ENCODE measurements around the gene RBM28. TPM values are rescaled to one million over a fixed set of nuclear protein-coding genes. Genes with fewer than 3 reads are reported as not detected.

RBM28 gene
- total and polyA plus RNA-seq, 10 of the 15 experiments (the other 5 are each of a cell fraction or from before 2014, with no cell fraction given) = 14.3 to 50.4 (median 32.8) TPM

DNA sequence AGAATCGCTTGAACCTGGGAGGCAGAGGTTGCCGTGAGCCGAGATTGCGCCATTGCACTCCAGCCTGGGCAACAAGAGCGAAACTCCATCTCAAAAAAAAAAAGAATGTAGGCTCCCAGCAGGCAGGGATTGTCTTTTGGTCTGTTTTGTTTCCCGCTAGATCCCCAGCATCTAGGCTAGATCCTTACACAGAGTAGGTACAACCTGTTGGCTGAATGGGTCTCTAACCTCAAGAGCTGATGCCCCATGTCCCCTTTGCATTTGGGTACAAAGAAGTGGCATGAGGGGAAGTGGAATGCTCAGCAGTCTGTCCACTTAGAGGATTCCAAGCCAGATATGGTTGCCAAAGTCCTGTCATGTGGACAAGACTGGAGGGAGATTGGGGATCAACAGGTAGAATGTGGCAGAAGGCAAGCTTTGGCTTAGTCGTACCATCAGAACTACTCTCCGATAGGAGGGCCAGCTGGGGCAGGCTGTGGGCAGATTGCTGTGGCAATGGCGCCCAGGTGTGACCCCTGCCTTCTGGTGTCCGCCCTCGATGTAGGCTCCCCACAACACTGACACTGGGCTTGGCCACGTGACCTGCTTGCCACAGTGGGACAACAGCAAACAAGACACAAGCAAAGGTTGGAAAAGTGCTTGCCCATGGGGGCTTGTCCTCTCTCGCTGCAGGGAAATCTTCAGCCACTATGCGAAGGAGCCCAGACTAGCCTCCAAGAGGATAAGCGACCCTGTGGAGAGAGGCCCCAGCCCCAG is 81.3 kb downstream of the RBM28 start:
- POLR2A ChIA-PET = interaction anchor here (0.6 kb wide), 1 partner anchor 171 kb away, joined by 3 read pairs; no protein-coding TSS in a partner anchor
- no peak for DNase-seq (ENCODE audit: low read depth, low spot score)
- SMC1A ChIA-PET (ENCODE audit: uncharacterized antibody, unreplicated experiment) = interaction anchor here (1.0 kb wide), 1 partner anchor 18 kb away, joined by 3 read pairs; no protein-coding TSS in a partner anchor
- no peak for TF ChIP-seq CREM (IDR thresholded peaks at IDR 0.05; ENCODE audit: low read depth)
- TF ChIP-seq MYC (IDR thresholded peaks at IDR 0.05; ENCODE audit: insufficient read depth, insufficient read length, insufficient replicate concordance, low read length, severe bottlenecking) = no peak
- no peak for TF ChIP-seq PML (IDR thresholded peaks at IDR 0.05; ENCODE audit: low read length)
- no peak for TF ChIP-seq SUPT20H (IDR thresholded peaks at IDR 0.05; ENCODE audit: borderline replicate concordance, control insufficient read depth, low read depth, low read length)
- TF ChIP-seq IKZF1 (conservative IDR thresholded peaks at IDR 0.05) = no peak
- TF ChIP-seq MXI1 (IDR thresholded peaks at IDR 0.05; ENCODE audit: low read depth, low read length) = no peak
- TF ChIP-seq, protein P1, sequence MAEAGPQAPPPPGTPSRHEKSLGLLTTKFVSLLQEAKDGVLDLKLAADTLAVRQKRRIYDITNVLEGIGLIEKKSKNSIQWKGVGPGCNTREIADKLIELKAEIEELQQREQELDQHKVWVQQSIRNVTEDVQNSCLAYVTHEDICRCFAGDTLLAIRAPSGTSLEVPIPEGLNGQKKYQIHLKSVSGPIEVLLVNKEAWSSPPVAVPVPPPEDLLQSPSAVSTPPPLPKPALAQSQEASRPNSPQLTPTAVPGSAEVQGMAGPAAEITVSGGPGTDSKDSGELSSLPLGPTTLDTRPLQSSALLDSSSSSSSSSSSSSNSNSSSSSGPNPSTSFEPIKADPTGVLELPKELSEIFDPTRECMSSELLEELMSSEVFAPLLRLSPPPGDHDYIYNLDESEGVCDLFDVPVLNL (IDR thresholded peaks at IDR 0.05; ENCODE audit: low read depth, low read length) = no peak
- no peak for TF ChIP-seq POLR2AphosphoS2 (IDR thresholded peaks at IDR 0.05; ENCODE audit: low read depth, low read length)
- no peak for TF ChIP-seq POLR2A (IDR thresholded peaks at IDR 0.05; ENCODE audit: low read depth, low read length)
- TF ChIP-seq, protein P2, sequence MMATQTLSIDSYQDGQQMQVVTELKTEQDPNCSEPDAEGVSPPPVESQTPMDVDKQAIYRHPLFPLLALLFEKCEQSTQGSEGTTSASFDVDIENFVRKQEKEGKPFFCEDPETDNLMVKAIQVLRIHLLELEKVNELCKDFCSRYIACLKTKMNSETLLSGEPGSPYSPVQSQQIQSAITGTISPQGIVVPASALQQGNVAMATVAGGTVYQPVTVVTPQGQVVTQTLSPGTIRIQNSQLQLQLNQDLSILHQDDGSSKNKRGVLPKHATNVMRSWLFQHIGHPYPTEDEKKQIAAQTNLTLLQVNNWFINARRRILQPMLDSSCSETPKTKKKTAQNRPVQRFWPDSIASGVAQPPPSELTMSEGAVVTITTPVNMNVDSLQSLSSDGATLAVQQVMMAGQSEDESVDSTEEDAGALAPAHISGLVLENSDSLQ (IDR thresholded peaks at IDR 0.05) = no peak
- no peak for TF ChIP-seq SMC3 (IDR thresholded peaks at IDR 0.05; ENCODE audit: borderline replicate concordance, low read length)
- TF ChIP-seq RBBP5 (conservative IDR thresholded peaks at IDR 0.05) = no peak
- TF ChIP-seq NRF1 (conservative IDR thresholded peaks at IDR 0.05; ENCODE audit: low read depth, low read length) = no peak
- TF ChIP-seq, protein P3, sequence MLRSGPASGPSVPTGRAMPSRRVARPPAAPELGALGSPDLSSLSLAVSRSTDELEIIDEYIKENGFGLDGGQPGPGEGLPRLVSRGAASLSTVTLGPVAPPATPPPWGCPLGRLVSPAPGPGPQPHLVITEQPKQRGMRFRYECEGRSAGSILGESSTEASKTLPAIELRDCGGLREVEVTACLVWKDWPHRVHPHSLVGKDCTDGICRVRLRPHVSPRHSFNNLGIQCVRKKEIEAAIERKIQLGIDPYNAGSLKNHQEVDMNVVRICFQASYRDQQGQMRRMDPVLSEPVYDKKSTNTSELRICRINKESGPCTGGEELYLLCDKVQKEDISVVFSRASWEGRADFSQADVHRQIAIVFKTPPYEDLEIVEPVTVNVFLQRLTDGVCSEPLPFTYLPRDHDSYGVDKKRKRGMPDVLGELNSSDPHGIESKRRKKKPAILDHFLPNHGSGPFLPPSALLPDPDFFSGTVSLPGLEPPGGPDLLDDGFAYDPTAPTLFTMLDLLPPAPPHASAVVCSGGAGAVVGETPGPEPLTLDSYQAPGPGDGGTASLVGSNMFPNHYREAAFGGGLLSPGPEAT (IDR thresholded peaks at IDR 0.05; ENCODE audit: low read depth) = no peak
- TF ChIP-seq ATF7 (IDR thresholded peaks at IDR 0.05; ENCODE audit: low read depth) = no peak
- no peak for TF ChIP-seq ZSCAN29 (IDR thresholded peaks at IDR 0.05)
- TF ChIP-seq GATAD2B (conservative IDR thresholded peaks at IDR 0.05; ENCODE audit: low read depth) = no peak
- TF ChIP-seq ASH2L (IDR thresholded peaks at IDR 0.05; ENCODE audit: borderline replicate concordance, low read depth) = no peak
- no peaks in the 10 kb centered on the region for H3K36me3 ChIP-seq (ENCODE audit: control insufficient read depth in 2 of 2, insufficient read depth in 2 of 2, low read length in 1 of 2)
- no peaks in the 10 kb centered on the region for H4K20me1 ChIP-seq (ENCODE audit: control insufficient read depth, insufficient read depth)
- BruUV-seq (replicated peaks) = no TSS peak
- no peaks in the 10 kb centered on the region for H3K9me3 ChIP-seq (replicated peaks; ENCODE audit: control insufficient read depth, insufficient read depth, low read length)
- ATAC-seq = no peak
- no peaks in the 10 kb centered on the region for H3K4me1 ChIP-seq (ENCODE audit: control insufficient read depth, insufficient read depth, low read length)
- H3K4me3 ChIP-seq = no peak overlapping the region
- no peak overlapping the region for H3K27ac ChIP-seq (ENCODE audit: control insufficient read depth, insufficient read depth)
- in situ Hi-C loops (cut with MboI) = no loop called here
- H3K79me2 ChIP-seq (ENCODE audit: control insufficient read depth, insufficient read depth, low read length) = no peaks in the 10 kb centered on the region
- H3K27me3 ChIP-seq (replicated peaks in 1 of 2; ENCODE audit: control insufficient read depth in 2 of 2, insufficient read depth in 2 of 2, low read length in 1 of 2) = peaks cover 0 to 1% of the 10 kb centered on the region in 2 experiments; a peak in 2 of 4 replicates
- WGBS (ENCODE audit: insufficient coverage, insufficient replicate concordance, low lambda C conversion rate, missing lambda C conversion rate) = 59% methylated on average over 15 of the region's 15 CpGs
- RAD21 ChIA-PET (ENCODE audit: unreplicated experiment) = no interaction called here
- H3K4me2 ChIP-seq (ENCODE audit: control insufficient read depth, insufficient read depth) = no peak overlapping the region
- CTCF ChIA-PET = no interaction called here
- no peak overlapping the region for H2AFZ ChIP-seq (ENCODE audit: control insufficient read depth, low read depth, low read length)
- intact Hi-C loops (cut with micrococcal nuclease; ENCODE audit: unreplicated experiment) = no loop called here
- no peak overlapping the region for H3K9ac ChIP-seq (ENCODE audit: control insufficient read depth, insufficient read depth, low read length)
- no peak for FAIRE-seq
